ENCODE measurements around the gene CDYL. TPM values are rescaled to one million over a fixed set of nuclear protein-coding genes. Genes with fewer than 3 reads are reported as not detected.

CDYL gene
- total RNA-seq, 2 donors from 2014 or later = 55.1 to 58.2 TPM

DNA sequence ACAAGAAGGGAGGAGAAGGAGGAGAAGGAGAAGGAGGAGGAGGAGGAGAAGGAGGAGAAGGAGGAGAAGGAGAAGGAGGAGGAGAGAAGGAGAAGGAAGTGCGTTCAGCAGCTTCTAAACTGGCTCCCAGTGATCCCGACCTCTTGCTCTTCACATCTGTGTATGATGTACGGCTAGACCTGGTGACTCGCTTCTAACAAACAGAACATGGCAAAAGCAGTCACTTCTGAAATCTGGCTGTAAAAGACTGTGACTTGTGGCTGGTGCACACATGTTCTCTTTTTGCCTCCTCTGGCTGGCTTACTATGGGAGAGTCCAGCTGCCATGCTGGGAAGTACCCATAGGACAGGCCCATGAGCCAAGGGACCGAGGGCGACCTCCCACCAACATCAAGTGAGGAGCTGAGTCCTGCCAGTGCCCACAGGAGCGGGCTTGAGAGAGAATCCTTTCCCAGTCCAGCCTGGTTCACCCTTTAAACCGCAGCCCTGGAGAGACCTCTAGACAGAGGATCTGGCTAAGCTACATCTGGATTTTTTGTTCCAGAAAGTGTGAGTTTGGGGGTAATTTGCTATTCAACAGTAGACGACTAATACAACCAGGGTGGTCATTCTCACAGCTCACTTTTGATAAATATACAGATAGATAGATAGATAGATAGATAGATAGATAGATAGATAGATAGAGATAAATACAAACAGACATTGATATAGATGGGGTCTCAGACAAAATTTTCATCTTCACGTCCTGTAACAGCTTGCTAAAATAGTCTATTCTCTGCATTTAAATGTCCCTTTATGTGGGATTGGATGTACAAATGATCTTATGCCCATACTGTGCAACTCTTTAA is 185.3 kb downstream of the CDYL start:
- TF ChIP-seq, protein P1, sequence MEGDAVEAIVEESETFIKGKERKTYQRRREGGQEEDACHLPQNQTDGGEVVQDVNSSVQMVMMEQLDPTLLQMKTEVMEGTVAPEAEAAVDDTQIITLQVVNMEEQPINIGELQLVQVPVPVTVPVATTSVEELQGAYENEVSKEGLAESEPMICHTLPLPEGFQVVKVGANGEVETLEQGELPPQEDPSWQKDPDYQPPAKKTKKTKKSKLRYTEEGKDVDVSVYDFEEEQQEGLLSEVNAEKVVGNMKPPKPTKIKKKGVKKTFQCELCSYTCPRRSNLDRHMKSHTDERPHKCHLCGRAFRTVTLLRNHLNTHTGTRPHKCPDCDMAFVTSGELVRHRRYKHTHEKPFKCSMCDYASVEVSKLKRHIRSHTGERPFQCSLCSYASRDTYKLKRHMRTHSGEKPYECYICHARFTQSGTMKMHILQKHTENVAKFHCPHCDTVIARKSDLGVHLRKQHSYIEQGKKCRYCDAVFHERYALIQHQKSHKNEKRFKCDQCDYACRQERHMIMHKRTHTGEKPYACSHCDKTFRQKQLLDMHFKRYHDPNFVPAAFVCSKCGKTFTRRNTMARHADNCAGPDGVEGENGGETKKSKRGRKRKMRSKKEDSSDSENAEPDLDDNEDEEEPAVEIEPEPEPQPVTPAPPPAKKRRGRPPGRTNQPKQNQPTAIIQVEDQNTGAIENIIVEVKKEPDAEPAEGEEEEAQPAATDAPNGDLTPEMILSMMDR (conservative IDR thresholded peaks at IDR 0.05) = no peak
- no peak overlapping the region for H3K9ac ChIP-seq (ENCODE audit: extremely low read depth, low read length, poor library complexity, severe bottlenecking)
- H3K27ac Mint-ChIP-seq = no peak overlapping the region
- no peaks in the 10 kb centered on the region for H3K9me3 ChIP-seq (ENCODE audit: control insufficient read depth, low read length)
- H3K36me3 Mint-ChIP-seq (ENCODE audit: low read depth) = no peaks in the 10 kb centered on the region
- H3K27ac ChIP-seq (ENCODE audit: low read depth, low read length) = no peak overlapping the region
- 92 to 98% methylated on average over 4 to 9 of the region's 10 CpGs for WGBS, 2 experiments (ENCODE audit: insufficient coverage in 1 of 2, insufficient read length in 1 of 2)
- DNase-seq = no peak
- H3K27me3 ChIP-seq (ENCODE audit: control insufficient read depth, insufficient read depth, low read length, poor library complexity, severe bottlenecking) = no peaks in the 10 kb centered on the region
- H3K27me3 Mint-ChIP-seq (ENCODE audit: insufficient read depth) = peaks cover 3% of the 10 kb centered on the region
- no peaks in the 10 kb centered on the region for H3K4me1 ChIP-seq (ENCODE audit: control insufficient read depth, insufficient read depth, low read length)
- H3K4me3 Mint-ChIP-seq = no peak overlapping the region
- peaks cover under 1% of the 10 kb centered on the region for H3K36me3 ChIP-seq (ENCODE audit: control insufficient read depth, insufficient read depth, low read length)
- H3K4me1 Mint-ChIP-seq = peaks cover 10% of the 10 kb centered on the region
- H3K4me3 ChIP-seq (ENCODE audit: low read length) = no peak overlapping the region
- no peaks in the 10 kb centered on the region for H3K9me3 Mint-ChIP-seq

DNA sequence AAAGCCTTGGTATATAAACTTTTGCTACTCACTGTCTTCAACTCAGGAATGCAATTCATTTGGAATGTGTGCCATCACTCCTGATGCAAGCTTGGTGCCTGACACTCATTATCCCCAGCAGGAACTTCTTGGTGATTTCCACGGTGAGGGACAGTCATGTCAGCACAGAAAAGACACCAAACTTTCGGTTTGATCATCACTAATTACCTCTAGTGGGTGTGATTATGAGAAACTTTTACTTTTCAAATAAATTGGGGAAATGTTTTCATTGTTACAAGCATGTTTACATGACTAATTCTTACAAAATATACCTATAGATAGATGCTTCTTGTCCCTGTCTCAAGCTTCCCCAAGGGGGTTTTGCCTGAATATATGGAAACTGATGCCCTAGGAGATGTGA is 186.7 kb downstream of the CDYL start:
- no peak overlapping the region for H3K4me3 ChIP-seq (ENCODE audit: low read length)
- no peak overlapping the region for H3K27ac Mint-ChIP-seq
- TF ChIP-seq, protein P1 (conservative IDR thresholded peaks at IDR 0.05) = no peak
- peaks cover 3% of the 10 kb centered on the region for H3K27me3 Mint-ChIP-seq (ENCODE audit: insufficient read depth)
- no peak overlapping the region for H3K9ac ChIP-seq (ENCODE audit: extremely low read depth, low read length, poor library complexity, severe bottlenecking)
- H3K36me3 ChIP-seq (ENCODE audit: control insufficient read depth, insufficient read depth, low read length) = no peaks in the 10 kb centered on the region
- H3K9me3 ChIP-seq (ENCODE audit: control insufficient read depth, low read length) = no peaks in the 10 kb centered on the region
- H3K27ac ChIP-seq (ENCODE audit: low read depth, low read length) = no peak overlapping the region
- H3K4me1 ChIP-seq (ENCODE audit: control insufficient read depth, insufficient read depth, low read length) = no peaks in the 10 kb centered on the region
- H3K27me3 ChIP-seq (ENCODE audit: control insufficient read depth, insufficient read depth, low read length, poor library complexity, severe bottlenecking) = no peaks in the 10 kb centered on the region
- WGBS, 2 experiments (ENCODE audit: insufficient coverage in 1 of 2, insufficient read length in 1 of 2) = 100% methylated on average over 2 of the region's 2 CpGs; no CpG with 5 or more reads in 1 of the 2 experiments
- no peaks in the 10 kb centered on the region for H3K36me3 Mint-ChIP-seq (ENCODE audit: low read depth)
- peaks cover 7% of the 10 kb centered on the region for H3K4me1 Mint-ChIP-seq
- H3K4me3 Mint-ChIP-seq = no peak overlapping the region
- no peak for DNase-seq
- no peaks in the 10 kb centered on the region for H3K9me3 Mint-ChIP-seq

DNA sequence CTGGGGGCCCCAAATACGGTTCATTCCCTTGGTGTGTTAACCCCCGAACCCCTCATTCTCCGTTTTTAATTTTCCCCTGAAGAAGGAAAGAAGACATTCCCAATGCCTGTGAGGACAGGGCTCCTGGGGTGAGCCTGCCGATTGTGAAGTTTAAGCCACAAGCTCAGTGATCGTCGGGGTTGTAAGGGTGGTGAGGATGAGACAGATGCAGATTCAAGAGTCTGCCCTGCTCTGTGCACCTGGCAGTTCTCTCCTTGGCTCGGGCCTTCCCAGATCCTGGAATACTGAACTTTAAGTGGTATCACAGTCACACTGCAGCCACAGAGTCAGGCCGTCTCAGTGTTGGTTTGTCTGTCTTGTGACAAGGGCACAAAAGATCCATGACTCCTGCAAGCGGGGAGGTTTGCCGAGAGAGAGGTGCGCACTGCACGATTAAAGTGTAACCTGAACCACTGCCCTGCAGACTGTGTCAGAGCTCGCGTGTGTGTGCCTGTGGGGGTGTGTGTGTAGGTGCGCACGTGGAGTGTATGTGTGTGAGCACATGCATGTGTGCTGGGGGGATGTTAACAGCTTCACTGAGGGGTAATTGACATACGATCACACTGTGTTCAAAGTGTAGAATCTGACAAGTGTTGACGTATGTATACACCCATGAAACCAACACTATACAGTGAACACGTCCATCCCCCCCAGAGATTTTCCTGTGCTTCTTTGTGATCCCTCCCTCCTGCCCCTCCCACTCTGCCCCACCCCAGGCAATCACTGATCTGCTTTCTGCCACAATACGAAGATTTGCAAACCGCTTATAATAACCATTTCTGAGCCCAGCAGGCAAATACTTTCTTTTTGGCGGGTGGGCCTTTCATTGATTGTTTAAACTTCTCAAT is 188.7 kb downstream of the CDYL start:
- Mint-ChIP-seq H3K4me1 (peaks cover 7% of the 10 kb centered on the region), H3K36me3 (ENCODE audit: low read depth) (no peaks in the 10 kb centered on the region), H3K9me3 (no peaks in the 10 kb centered on the region), H3K27me3 (ENCODE audit: insufficient read depth) (peaks cover 3% of the 10 kb centered on the region), H3K4me3 (no peak overlapping the region), H3K27ac (no peak overlapping the region)
- DNase-seq = no peak
- Histone ChIP-seq H3K9ac (ENCODE audit: extremely low read depth, low read length, poor library complexity, severe bottlenecking) (no peak overlapping the region), H3K27ac (ENCODE audit: low read depth, low read length) (no peak overlapping the region), H3K4me3 (ENCODE audit: low read length) (no peak overlapping the region), H3K27me3 (ENCODE audit: control insufficient read depth, insufficient read depth, low read length, poor library complexity, severe bottlenecking) (no peaks in the 10 kb centered on the region), H3K4me1 (ENCODE audit: control insufficient read depth, insufficient read depth, low read length) (no peaks in the 10 kb centered on the region), H3K36me3 (ENCODE audit: control insufficient read depth, insufficient read depth, low read length) (no peaks in the 10 kb centered on the region), H3K9me3 (ENCODE audit: control insufficient read depth, low read length) (no peaks in the 10 kb centered on the region)
- TF ChIP-seq, protein P1 (conservative IDR thresholded peaks at IDR 0.05) = no peak
- 83 to 94% methylated on average over 13 to 22 of the region's 22 CpGs for WGBS, 2 experiments (ENCODE audit: insufficient coverage in 1 of 2, insufficient read length in 1 of 2)

All from endodermal cell (in vitro differentiated cells).